C1 segment of cervical spinal cord (tissue), 14 donors: ENCODE results near the gene NTRK2.

ENCODE experiments used
- DNase-seq, 14 donors: peaks; one replicate each; lab custom pipeline; 2025; lab: John Stamatoyannopoulos, UW

The NTRK2 gene

DNA sequence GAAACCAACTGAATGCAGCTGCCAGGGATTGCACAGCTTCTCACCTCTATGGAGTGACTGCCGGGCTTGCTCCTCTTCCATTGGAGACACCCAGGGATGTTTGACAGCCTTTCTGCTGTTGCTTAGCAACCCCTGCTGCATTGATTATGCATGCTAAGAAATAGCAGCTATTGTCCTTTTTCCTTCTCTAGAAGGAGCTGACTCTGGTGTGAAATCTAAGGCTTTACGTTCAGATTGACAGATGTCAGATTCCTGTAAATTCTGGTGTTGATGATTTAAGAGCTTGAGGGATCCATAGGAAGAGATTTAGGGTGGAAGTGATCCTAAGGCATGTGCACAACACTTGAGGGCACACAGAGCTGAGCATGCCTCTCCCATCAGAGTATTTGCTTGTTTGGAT is 267.7 kb downstream of the NTRK2 start:
- DNase-seq = no peak

DNA sequence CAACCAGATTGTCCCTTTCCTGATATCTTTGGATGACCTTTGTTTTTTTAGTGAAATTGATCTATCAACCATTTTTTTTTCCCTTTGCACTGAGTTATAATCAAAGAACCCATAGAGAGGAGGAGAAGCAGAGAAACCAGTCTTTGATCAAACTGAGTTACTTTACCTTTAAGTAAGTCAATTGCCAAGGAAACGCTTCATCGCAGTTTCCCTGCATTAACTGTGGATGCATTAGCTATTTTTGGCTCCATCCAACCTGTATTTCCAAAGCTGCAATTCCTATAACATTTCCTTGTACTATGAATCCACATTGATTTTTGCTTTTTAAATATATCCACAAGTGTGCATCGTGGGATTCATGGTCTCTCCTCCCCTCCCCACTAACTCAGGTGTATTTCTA is 268.1 kb downstream of the NTRK2 start:
- DNase-seq = no peak

DNA sequence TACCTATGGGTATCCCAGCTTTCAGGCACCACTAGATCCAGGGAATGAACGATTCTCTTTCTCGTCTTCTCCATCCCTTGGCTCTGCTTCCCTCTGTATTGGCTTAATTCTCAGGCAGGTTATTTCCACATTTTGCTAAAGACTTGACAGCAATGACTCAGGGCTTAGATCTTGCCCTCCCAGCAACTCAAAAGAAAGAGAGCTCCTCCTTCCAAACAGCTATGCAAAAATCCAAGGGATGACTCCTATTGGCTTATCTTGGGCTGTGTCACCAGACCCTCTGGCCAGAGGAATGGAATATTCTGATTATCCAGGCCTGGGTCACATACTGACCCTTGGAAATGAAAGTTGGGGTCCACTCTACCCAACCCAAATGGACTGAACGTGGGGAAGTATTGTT is 270.2 kb downstream of the NTRK2 start:
- DNase-seq = no peak

DNA sequence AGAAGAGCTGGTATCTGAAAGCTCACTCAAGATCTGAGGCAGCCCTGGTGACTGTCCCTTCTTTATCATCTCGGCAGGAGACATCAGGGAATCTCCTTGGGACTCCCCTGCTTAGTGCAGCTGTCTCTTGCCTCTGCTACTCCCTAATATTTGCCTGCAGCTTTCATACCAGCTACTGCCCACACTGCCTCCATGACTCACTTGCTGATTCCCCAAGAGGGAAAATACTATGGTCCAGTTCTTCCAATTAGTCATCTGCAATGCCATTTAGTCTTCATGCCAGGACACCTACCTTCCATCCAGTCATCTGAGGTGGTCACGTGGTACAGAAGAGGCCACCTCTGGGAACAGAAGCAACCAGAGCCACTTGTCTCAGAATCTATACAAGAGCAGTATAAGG is 270.8 kb downstream of the NTRK2 start:
- no peak for DNase-seq

DNA sequence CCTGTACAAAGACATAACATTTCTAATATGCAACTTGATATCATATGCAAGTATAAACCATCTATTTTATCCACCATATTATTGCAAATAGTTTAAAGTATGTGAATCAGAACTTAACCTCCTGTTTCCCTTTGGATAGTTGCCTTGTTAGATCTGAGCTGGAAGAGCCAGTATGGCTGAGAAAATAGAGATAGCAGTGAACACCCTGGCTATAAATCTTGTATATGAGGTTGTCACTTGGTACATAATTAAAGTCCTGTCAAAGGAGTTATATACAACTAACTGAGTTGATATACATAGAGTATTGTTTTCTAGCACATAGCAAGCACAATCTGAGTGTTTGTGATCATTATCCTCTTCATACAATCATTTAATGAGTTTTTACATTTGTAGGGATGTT is 272.3 kb downstream of the NTRK2 start:
- DNase-seq = no peak

DNA sequence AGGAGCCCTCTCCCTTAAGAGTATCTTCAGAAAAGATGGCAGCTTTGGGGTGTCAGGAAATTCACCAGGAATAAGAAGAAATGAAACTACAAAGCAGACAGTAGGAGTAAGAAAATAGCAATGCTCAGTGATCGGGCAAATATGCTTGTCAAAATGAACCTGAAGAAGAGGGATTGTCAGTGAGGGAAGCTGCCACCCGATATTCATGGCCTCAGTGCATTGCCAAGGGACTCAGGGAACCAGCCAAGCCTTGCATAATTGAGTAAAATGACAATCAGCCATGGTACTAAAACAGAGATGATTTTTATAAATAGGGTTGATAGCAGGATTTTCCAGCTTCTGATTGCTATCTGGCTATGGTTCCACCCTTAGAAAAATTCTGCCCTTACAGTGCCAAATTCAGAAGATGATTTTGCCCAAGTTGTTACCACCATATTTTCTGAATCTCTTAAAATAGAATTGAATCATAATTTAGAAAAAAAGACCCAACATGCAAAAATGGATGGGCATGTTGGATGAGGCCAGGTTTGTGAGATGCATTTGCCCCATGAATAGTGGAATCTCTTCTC is 274.0 kb downstream of the NTRK2 start:
- DNase-seq = peak in 1 of 14 donors; percentile 35

DNA sequence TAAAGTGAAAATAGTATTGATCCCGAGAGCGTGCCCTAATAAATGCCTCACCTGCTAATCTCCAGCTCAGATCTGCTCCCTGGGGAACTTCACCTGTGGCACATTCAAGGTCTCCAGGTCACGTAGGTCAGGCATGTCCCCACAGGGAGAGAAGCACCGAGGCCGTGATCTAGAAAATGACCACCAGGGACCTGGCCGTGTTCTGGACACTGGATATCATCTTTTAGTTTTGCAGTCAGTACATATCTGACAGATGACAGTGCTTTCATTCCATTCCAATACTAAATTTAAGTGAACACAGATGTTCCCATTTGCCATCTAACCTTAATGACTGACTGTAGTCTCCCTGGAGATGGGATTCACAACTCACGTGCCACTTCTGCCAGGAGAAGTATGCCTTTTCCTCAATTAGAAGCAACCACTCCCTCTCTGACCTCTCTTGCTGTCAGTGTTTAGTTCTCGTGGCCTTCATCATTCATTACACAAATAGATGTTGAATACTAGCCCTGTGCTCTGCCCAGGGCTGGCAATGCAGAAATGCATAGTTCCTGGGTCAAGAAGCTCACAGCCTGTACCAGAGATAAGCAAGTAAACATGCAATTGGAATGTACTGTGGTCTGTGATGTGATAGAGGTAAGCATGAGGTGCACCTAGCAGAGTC is 276.5 kb downstream of the NTRK2 start:
- DNase-seq = no peak

DNA sequence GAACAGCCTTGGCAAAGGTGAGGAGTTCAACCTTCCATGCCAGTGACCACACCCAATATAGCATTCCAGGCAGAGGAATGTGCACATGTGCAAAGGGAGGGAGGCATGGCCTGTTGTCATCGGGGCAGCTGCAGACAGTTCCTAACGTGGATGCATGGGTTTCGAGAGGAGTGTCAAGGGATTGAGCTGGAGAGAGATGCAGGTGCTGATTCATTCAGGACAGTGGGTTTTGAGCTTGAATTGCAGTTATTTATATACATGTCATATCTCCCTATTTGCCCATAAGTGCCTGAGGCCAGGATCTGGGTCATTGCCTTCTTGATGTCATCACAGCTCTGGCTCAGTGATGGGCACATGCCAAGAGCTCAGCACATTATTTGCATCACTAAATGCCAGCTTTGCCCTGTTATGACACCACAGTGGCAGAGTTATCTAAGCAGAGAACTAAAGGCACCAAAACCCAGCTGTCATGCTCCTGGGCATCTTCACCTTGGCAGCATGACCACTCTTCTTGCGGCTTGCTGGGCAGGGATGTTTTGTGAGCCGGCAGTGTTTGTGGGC is 278.0 kb downstream of the NTRK2 start:
- peak in 1 of 14 donors; percentile 70 for DNase-seq

DNA sequence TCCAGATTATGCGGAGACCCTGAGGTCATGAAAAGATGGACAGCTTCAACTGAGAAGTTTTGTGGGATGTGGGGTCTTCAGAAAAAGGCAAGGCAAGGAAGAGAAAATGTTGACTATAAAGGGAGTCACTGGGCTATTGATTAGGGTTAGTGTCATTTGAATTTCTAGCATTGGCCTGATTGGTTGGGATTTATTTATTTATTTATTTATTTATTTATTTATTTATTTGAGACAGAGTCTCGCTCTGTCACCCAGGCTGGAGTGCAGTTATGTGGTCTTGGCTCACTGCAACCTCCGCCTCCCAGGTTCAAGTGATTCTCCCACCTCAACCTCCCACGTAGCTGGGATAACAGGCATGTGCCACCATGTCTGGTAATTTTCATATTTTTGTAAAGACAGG is 279.7 kb downstream of the NTRK2 start:
- DNase-seq = no peak

DNA sequence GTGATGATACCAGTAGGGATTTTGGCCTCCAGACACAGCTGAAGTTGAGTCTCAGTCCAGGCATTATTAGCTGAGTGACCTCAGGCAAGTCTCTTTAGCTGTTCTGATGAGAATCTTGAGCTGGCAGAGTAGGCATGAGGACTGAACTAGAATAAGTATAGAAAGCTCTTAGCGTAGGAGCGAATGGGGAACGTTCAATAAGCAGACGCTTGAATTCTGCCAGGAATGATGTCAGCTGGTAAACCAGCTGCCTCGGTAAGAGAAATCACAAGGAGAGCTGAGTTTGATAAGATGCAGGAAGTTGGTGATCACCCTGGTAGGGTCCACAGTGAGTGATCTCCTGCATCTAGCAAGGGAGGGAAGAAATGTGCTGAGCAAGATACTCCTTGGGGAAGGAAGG is 280.4 kb downstream of the NTRK2 start:
- no peak for DNase-seq

DNA sequence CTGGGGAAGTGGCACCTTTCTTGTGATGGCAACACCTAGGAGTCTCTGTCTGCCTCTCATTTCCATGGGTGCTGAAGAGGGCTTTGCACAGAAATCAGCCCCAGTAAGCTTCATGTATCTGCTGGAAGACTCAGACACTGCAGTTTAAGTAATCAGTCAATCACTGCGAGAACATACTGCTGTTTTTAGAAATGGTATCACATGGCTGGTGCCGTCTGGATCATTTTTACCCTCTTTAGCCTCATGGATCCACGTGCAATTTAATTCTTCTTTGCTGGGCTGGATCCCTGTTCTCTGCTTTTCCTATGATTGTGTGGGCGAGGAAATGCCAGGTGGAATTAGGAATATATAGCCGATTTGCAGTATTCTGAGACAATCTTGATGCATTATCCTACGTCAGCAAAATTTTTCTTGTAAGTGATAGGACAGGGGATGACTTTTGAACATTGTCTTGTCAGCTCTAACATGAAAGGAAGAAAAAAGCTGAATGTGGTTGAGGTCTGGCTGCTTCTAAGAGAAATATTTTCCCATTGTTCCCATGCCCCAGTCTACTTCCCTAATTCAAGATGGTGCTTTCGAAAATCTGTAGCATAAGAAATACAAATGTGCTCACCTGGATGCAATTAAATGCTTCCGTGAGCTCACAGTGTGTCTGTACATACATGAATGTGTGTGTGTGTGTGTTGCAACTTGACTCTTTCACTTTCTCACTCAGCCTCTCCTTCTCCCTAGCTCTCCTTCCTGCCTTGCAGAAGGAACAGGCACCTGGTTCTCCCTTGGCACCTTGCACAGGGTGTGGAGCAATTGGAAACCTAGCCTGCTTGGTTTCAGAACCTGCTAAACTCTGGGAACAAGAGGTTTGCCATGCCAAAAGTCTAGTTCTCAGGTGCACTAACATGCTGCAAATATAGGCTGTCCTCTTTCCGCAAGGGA is 281.6 kb downstream of the NTRK2 start:
- no peak for DNase-seq

DNA sequence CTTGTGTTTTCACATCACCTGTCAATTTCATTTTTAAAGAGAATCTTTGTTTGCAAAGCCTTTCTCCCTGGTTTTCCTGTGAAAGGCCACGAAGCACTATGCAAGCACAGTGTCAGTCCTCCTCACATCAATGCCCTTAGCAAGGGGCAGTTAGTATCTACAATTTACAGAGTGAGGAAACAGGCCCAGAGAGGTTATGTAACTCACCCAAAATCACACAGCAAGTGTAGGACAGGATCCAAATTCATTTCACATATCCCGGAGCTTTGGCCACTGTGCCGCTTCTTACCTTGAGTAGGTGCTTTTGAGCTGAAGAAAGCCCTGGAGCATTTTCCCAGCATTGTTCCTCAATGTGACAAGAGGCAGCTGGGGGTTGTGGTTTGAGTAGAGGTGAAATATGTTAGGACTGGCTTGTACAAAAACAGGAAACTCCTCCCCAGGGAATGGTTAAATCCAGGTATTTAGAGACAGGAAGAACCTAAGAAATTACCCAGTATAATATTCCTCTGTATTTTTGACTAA is 283.8 kb downstream of the NTRK2 start:
- DNase-seq = no peak

DNA sequence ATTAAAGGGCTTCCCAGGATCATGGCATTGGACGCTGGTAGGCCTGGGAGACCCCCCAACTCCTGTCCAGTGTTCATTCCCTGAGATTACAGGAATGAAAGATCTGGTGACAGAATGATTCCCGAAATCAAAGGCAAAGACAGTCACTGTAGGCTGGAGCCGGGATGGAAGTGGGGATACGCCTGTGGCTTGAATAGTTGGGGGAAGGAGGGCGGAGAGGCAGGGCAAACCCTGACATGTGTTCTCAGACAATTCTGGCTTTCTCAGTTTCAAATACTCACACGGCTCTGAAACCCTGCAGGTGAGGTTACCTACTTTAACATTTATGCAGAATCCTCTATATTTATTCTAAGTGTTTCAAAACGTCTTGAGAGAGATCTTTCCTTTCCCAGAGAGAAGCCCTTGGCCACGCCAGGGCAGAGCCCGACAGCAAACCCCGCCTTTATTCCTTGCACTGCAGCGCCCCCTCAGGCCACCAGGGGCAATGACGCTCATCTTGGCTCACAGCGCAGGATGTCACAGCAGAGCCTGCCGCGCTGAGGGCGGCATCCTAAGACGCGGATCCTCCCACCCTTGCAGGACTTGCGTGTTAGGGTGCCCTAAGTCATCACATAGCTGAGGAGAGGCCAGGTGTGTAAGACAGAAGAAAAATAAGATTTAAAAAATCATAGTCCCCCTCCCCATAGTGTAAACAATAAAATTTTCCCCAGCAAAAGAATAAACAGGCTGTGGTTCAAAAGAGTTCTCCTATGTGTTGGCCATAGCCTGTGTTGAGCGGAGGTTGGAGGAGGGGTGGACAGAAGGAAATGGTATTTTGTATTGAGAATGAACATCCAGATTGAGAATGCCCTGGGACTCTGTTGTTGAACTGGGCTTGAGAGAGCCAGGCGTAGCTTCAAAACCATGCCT is 284.5 kb downstream of the NTRK2 start:
- peak in 12 of 14 donors; percentile 37 to 83 (median 70) for DNase-seq

DNA sequence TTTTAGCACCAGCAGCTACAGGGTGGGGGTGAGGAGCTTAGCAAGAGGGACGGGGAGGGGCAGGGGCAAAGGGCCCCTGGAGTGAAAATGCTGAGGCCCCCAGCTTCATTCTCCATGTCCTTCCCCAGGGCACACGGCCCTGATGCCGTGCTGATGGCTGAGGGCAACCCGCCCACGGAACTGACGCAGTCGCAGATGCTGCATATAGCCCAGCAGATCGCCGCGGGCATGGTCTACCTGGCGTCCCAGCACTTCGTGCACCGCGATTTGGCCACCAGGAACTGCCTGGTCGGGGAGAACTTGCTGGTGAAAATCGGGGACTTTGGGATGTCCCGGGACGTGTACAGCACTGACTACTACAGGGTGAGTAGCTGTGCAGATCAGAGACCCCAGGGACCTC is 285.6 kb downstream of the NTRK2 start:
- DNase-seq = no peak

DNA sequence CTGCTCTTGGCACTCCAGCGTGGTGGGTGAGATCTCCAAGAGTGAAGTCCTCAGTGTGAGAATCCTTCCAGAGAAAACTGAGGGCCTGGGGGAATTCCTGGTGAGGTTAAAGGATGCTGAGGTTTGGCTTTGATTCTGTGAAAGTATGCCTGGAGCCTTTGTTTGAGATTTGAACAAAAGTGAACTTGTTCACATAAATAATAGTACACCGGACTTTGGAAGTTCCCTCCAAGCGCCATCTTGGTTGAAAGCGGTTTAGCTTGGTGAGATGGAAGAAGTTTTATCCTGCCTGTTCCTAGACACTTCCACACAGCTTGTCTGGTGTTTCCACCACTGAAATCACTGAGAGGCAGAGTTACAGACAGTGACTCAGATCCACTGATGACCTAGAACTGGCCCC is 286.4 kb downstream of the NTRK2 start:
- DNase-seq = no peak

DNA sequence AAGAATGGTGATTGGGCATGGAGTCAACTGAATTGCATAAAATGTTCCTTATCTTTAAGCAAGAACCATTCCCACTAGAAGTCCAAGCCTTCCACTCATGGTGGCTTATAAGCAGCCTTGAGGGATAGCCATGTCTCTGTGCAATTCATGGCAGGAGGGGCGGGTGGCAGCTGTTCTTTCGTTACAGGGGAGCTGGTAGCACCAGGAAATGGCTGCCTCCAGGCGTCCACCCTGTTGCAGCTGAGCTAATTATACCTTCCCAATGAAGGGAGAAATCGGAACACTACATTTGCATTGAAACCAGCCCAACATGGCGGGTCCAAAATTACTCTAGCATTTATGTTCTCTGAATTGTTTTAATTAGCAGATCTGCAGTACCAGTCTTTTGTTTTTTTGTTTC is 289.8 kb downstream of the NTRK2 start:
- DNase-seq = no peak

DNA sequence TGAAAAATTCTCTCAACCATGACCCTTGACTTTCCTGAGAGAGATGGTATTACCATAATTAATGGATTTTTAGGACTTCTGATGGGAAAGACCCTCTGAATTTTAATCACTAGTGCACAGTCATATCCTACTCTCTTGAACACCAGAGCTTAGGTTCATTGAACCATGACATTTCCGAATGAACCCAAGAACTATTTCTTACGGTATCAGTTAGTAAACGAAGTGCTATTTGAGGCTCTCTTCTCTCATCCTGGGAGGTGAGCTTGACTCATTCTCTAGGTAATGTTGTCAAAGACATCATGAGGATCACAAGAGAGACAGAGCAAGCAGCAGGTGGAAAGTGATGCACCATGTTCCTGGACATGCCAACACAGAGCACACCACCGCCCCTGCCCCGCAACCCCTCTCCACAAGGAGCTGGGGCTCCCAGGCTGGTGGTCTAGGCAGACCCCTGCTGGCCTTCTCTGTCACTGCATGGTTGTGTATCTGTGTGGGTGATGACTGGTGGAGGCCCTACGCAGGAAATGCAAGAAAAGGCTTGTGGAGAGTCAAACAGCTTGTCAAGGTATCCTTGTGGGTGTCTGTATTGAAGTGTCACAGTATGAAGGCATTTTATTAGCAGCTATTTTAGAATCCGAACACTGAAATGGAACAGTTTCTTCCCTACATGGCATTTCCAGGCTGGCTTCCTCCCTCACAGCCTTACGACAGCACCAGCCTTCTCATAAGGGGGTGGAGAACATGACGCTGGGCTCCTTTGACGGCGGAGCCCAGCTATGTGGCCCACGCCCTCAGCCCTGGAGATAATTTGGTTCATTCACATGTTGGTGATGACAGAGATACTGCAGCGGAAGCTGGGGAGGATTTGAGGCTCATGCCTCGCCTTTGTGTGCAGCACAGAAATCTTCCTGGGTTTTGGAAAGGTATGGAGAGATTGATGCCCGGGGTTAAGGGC is 297.6 kb downstream of the NTRK2 start:
- DNase-seq = no peak

DNA sequence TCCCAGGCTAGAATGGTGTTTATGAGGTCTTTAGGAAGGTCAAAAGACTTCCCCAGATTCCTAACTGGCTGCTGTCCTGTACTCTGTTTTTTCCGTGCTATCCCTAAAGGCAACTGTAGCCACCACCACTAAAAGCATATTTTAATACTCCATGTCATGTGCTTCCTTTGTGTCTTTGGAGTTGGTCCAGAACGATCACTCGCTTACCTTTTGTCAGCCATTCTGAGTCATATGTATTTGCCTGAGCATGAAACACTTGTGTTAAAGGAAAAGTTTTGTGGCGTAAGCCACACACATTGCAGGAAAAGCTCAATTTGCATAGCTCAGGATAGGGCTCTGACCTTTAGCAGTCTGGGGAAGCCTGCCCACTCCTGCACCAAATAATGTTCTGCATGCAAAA is 299.6 kb downstream of the NTRK2 start:
- no peak for DNase-seq

DNA sequence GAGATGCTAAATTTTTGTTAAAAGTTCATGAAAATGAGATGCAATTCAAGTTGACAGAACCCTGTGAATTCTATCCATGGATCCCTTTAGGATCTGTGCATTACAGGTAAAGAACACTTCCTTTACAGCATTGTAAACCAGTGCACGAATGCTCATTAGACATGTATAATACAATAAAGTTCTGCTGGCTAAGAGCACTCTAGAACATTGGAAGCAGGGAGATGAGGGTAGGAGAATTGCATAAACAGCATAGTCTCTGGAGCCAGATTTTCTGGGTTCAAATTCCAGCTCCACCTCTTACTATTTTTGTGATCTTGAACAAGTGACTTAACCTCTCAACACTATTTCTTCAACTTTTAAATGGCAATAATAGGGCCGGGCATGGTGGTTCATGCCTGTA is 300.2 kb downstream of the NTRK2 start:
- DNase-seq = no peak

DNA sequence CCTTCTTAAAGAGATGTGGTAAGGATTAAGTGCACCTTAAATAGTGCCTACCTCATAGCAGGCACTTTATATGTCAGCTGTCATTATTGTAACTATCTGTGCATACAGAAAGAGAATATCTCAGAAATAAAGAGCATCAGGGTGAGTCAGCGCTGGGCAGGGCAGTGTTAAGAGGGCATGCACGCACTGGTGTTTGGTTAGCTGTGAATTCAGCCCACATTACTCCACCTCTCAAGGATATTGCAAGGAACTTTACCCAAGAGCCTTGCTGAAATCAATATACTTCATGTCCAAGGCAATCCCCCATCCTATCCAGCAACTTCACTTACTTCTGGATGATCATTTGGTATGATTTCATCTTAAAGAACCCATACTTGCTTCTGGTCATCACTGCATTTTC is 300.9 kb downstream of the NTRK2 start:
- DNase-seq = no peak
